Stimulated activated CD4-positive, alpha-beta T cell treated with anti-CD3 and anti-CD28 coated beads, Interleukin-12 subunit alpha, Interleukin-12 subunit beta, amount 100 ng/mL, for 48 hours (primary cell): ENCODE measurements around the gene FOXR1.
A peak's percentile ranks its signal among the peaks of the same experiment; 100 is the strongest.
"Not testable (repeated sequence)": the region's sequence is repeated elsewhere in the genome, so short reads cannot be mapped to it uniquely, and the experiment has no call there.

Source experiments
- DNase-seq, 3 donors: peaks; one replicate each; pipeline ENCODE4 v3.0.0-alpha.2; 2020; ENCODE audit warnings: low read depth in 2 of 3, low spot score in 1 of 3

FOXR1 gene

GRCh38 chr11:118939953-118940598, 31.5 kb upstream of the FOXR1 start:
- peak in 2 of 3 donors; percentile 60 for DNase-seq

GRCh38 chr11:118947091-118947490, 24.5 kb upstream of the FOXR1 start:
- DNase-seq = no peak

- no peak for DNase-seq
Observed at GRCh38 chr11:118948000-118948399, 23.6 kb upstream of the FOXR1 start.

GRCh38 chr11:118953265-118953664, 18.3 kb upstream of the FOXR1 start:
- DNase-seq = no peak

GRCh38 chr11:118953976-118954375, 17.6 kb upstream of the FOXR1 start:
- DNase-seq = not testable (repeated sequence)

- DNase-seq = peak; percentile 81 to 93 (median 88)
Observed at GRCh38 chr11:118956094-118956846, 15.3 kb upstream of the FOXR1 start, which contains the start of gene UPK2. UPK2 (plus strand) TSS chr11:118956298; CDS start chr11:118956351, 53 bp downstream.

- DNase-seq = no peak
Observed at GRCh38 chr11:118956847-118957469, 14.6 kb upstream of the FOXR1 start.

GRCh38 chr11:118957549-118957948, 14.0 kb upstream of the FOXR1 start:
- no peak for DNase-seq

GRCh38 chr11:118957968-118958367, 13.6 kb upstream of the FOXR1 start:
- no peak for DNase-seq

- no peak for DNase-seq
Observed at GRCh38 chr11:118958577-118958976, 13.0 kb upstream of the FOXR1 start.

- no peak for DNase-seq
Observed at GRCh38 chr11:118961189-118961588, 10.4 kb upstream of the FOXR1 start.

- DNase-seq = no peak
Observed at GRCh38 chr11:118961591-118961990, 10.0 kb upstream of the FOXR1 start.

GRCh38 chr11:118969508-118969907, 2.1 kb upstream of the FOXR1 start:
- DNase-seq = not testable (repeated sequence)

- no peak for DNase-seq
Observed at GRCh38 chr11:118973985-118974384, 2.4 kb downstream of the FOXR1 start.

GRCh38 chr11:118975771-118976709, 4.5 kb downstream of the FOXR1 start:
- DNase-seq = no peak

GRCh38 chr11:118979434-118979833, 7.9 kb downstream of the FOXR1 start:
- DNase-seq = no peak

- DNase-seq = no peak
Observed at GRCh38 chr11:118980191-118980881, 8.8 kb downstream of the FOXR1 start.

GRCh38 chr11:118984337-118984736, 12.8 kb downstream of the FOXR1 start:
- DNase-seq = not testable (repeated sequence)

- DNase-seq = no peak
Observed at GRCh38 chr11:118984825-118985224, 13.3 kb downstream of the FOXR1 start.

- no peak for DNase-seq
Observed at GRCh38 chr11:118988280-118988679, 16.7 kb downstream of the FOXR1 start.
